Epithelial cell of esophagus (primary cell): ENCODE data around the gene POU3F3.

Experiments used
- DNase-seq: peaks from one replicate; pipeline ENCODE4 v3.0.0; 2010; ENCODE audit warnings: low read depth
- H3K4me3 ChIP-seq: 2 replicates; pipeline ENCODE4 v1.5.1; 2011; ENCODE audit warnings: mild to moderate bottlenecking, low read length, control low read depth
- TF ChIP-seq, protein P1 (sequence below): IDR thresholded peaks from 2 replicates; pipeline ENCODE4 v1.5.1; 2011; ENCODE audit warnings: low read depth, mild to moderate bottlenecking, low read length, control low read depth, inconsistent platforms; ENCODE audit not compliant: insufficient read depth; ENCODE audit errors: missing control alignments

POU3F3 gene

DNA sequence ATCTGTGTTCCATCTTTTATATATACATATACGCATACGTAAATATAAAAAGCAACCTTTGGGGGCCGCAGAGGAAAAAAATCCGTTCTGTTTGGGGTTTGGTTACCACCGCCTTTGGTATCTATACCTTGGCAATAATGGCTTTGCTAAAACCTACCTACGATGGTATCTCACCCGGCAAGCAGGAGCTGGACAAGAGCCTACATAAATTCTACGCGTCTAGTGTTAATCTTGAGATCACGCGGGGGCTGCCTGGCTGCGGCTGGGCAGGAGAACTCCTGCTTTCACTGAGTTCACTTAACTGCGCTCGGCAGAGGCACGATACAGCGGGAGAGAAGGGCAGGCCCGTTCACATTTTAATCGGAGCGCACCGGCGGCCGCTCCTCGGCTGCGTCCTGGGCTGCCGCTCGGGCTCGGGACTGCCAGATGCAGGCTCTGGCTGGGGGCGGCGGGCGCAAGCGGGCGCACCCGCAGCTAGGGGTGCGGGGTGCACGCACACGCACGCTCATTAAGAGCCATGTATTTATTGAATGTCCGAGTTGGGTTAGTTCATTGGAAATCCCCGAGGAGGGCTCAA, 1.7 kb upstream of the POU3F3 start:
- no peak for DNase-seq

DNA sequence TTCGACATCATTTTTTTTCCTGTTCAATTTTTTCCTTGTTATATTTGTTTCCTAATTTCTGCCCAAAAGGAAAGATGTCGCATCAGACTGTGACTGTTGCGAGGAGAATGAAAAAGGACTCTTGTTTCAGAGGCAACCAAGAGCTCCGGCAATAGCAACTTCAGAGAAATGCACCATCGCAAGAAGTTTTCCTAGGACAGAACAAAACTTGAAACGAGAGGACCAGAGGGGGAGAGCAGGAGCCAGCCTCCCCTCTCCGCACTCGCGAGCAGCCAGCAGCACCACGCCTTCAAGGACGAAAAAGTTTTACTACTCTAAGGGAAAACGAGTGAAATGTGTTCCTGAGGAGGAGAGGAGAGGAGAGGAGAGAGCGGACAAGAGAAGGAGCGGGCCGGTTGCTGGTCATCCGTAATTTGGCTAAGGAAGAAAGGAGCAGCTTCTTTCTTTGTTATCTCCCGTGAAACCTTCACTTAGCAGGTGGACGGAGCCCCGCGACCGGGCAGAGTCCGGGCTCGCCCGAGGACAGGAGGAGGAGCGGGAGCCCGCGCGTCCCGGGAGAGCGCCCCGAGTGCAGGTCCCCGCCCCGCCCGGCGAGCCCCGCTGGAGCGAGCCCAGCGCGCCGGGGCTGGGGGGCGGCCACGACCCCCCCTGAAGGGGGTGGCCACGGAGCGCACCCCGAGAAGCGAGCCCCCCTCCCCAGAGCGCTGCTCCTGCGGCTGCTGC, 744 bp downstream of the POU3F3 start:
- no peak for DNase-seq
- TF ChIP-seq, protein P1, sequence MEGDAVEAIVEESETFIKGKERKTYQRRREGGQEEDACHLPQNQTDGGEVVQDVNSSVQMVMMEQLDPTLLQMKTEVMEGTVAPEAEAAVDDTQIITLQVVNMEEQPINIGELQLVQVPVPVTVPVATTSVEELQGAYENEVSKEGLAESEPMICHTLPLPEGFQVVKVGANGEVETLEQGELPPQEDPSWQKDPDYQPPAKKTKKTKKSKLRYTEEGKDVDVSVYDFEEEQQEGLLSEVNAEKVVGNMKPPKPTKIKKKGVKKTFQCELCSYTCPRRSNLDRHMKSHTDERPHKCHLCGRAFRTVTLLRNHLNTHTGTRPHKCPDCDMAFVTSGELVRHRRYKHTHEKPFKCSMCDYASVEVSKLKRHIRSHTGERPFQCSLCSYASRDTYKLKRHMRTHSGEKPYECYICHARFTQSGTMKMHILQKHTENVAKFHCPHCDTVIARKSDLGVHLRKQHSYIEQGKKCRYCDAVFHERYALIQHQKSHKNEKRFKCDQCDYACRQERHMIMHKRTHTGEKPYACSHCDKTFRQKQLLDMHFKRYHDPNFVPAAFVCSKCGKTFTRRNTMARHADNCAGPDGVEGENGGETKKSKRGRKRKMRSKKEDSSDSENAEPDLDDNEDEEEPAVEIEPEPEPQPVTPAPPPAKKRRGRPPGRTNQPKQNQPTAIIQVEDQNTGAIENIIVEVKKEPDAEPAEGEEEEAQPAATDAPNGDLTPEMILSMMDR, result no peak
- H3K4me3 ChIP-seq, result no peak overlapping the region

More for the DNA sequence above, 1.7 kb upstream of the POU3F3 start:
- TF ChIP-seq, protein P1, result no peak
- no peak overlapping the region for H3K4me3 ChIP-seq

DNA sequence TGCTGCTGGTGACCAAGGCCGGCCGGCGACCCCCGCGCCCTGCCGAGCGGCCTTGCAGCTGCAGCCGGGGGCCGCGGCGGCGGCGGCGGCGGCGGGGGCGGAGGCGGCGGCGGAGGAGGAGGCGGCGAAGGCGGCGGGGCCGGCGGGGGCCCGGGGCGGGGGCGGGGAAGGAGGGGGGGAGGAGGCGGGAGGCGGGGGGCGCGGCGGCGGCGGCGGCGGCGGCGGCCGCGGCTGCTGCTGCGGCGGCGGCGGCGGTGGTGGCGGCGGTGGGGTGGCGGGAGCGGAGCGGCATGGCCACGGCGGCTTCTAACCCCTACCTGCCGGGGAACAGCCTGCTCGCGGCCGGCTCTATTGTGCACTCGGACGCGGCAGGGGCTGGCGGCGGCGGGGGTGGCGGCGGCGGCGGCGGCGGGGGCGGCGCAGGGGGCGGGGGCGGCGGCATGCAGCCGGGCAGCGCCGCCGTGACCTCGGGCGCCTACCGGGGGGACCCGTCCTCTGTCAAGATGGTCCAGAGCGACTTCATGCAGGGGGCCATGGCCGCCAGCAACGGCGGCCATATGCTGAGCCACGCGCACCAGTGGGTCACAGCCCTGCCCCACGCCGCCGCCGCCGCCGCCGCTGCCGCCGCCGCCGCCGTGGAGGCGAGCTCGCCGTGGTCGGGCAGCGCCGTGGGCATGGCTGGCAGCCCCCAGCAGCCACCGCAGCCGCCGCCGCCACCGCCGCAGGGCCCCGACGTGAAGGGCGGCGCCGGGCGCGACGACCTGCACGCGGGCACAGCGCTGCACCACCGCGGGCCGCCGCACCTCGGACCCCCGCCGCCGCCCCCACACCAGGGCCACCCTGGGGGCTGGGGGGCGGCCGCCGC, 1.5 kb downstream of the POU3F3 start:
- TF ChIP-seq, protein P1, result no peak
- no peak for DNase-seq
- no peak overlapping the region for H3K4me3 ChIP-seq

DNA sequence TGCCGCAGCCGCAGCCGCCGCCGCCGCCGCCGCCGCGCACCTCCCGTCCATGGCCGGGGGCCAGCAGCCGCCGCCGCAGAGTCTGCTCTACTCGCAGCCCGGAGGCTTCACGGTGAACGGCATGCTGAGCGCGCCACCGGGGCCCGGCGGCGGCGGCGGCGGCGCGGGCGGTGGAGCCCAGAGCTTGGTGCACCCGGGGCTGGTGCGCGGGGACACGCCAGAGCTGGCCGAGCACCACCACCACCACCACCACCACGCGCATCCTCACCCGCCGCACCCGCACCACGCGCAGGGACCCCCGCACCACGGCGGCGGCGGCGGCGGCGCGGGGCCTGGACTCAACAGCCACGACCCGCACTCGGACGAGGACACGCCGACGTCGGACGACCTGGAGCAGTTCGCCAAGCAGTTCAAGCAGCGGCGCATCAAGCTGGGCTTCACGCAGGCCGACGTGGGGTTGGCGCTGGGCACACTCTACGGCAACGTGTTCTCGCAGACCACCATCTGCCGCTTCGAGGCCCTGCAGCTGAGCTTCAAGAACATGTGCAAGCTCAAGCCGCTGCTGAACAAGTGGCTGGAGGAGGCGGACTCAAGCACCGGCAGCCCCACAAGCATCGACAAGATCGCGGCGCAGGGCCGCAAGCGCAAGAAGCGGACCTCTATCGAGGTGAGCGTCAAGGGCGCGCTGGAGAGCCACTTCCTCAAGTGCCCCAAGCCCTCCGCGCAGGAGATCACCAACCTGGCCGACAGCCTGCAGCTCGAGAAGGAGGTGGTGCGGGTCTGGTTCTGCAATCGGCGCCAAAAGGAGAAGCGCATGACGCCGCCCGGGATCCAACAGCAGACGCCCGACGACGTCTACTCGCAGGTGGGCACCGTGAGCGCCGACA, 2.4 kb downstream of the POU3F3 start:
- DNase-seq, result peak; percentile 4
- TF ChIP-seq, protein P1, result no peak

DNA sequence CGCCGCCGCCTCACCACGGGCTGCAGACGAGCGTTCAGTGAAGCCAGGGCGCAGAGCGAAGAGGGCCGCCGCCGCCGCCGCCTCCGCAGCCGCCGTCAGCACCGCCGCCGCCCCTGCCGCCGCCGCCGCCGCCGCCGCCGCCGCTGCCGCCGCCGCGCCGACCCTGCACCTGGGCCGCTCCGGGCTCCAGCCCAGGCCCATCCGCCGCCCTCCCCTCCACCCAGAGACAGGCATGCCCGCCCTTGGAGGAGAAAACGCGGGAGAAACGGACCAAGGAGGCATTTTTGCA, 3.0 kb downstream of the POU3F3 start:
- H3K4me3 ChIP-seq, result no peak overlapping the region

More for the DNA sequence above, 2.4 kb downstream of the POU3F3 start:
- H3K4me3 ChIP-seq, result no peak overlapping the region

More for the DNA sequence above, 3.0 kb downstream of the POU3F3 start:
- no peak for DNase-seq
- TF ChIP-seq, protein P1, result no peak
